Measurements from ENCODE around the gene SLC2A2. TPM values are rescaled to one million over a fixed set of nuclear protein-coding genes. Genes with fewer than 3 reads are reported as not detected.

SLC2A2 gene
- total RNA-seq, 1 experiment from 2014 or later, result 4.6 TPM

- TF ChIP-seq CTCF (IDR thresholded peaks at IDR 0.05; ENCODE audit: insufficient read depth in 1 of 2, low read depth in 1 of 2, low read length in 1 of 2, severe bottlenecking in 1 of 2, unreplicated experiment in 1 of 2), result peak; percentile 50 to 82
- H3K36me3 ChIP-seq (ENCODE audit: control insufficient read depth, insufficient read depth, low read length), result no peaks in the 10 kb centered on the region
- peaks cover 7% of the 10 kb centered on the region for H3K4me1 ChIP-seq
- POLR2A ChIA-PET, result interaction anchor here (0.7 kb wide), 1 partner anchor 226 kb away, joined by 3 read pairs; no protein-coding TSS in a partner anchor
- H3K9me3 ChIP-seq, result no peaks in the 10 kb centered on the region
- peak in 1 of 2 experiments; percentile 33 for DNase-seq
- H3K27me3 ChIP-seq (replicated peaks; ENCODE audit: control insufficient read depth, insufficient read depth, low read length), result no peaks in the 10 kb centered on the region
- H3K9me3 Mint-ChIP-seq (ENCODE audit: unreplicated experiment), result no peaks in the 10 kb centered on the region
- CTCF ChIA-PET, result interaction anchor here (0.7 to 1.8 kb wide), 13 partner anchors 49 to 872 kb away, joined by 3 to 25 read pairs (median 5); partner anchors contain the start of gene SLC2A2
- no peak overlapping the region for H3K4me3 ChIP-seq (ENCODE audit: low read depth, low read length)
- H3K4me3 Mint-ChIP-seq (ENCODE audit: unreplicated experiment), result no peak overlapping the region
- intact Hi-C loops (cut with micrococcal nuclease; ENCODE audit: unreplicated experiment), result loop anchor here (1.0 to 10.0 kb wide), 8 partner anchors 88 to 870 kb away; partner anchors contain the start of gene TNIK
- no peaks in the 10 kb centered on the region for H3K36me3 Mint-ChIP-seq (ENCODE audit: insufficient read depth, unreplicated experiment)
- no peaks in the 10 kb centered on the region for H3K27me3 Mint-ChIP-seq (ENCODE audit: insufficient read depth, unreplicated experiment)
- peaks cover 15% of the 10 kb centered on the region for H3K4me1 Mint-ChIP-seq (ENCODE audit: low read depth, unreplicated experiment)
- no TSS peak for BruUV-seq (replicated peaks)
- peak overlapping the region; percentile 40 for H3K27ac Mint-ChIP-seq (ENCODE audit: unreplicated experiment)
Measured at GRCh38 chr3:170961616-170962400, 64.7 kb downstream of the SLC2A2 start.

- intact Hi-C loops (cut with micrococcal nuclease; ENCODE audit: unreplicated experiment), result no loop called here
- no peaks in the 10 kb centered on the region for H3K27me3 Mint-ChIP-seq (ENCODE audit: insufficient read depth, unreplicated experiment)
- Histone ChIP-seq H3K36me3 (ENCODE audit: control insufficient read depth, insufficient read depth, low read length) (no peaks in the 10 kb centered on the region), H3K9me3 (no peaks in the 10 kb centered on the region), H3K27me3 (replicated peaks; ENCODE audit: control insufficient read depth, insufficient read depth, low read length) (no peaks in the 10 kb centered on the region), H3K4me3 (ENCODE audit: low read depth, low read length) (no peak overlapping the region), H3K4me1 (peaks cover 7% of the 10 kb centered on the region)
- ChIA-PET CTCF (no interaction called here), POLR2A (no interaction called here)
- H3K36me3 Mint-ChIP-seq (ENCODE audit: insufficient read depth, unreplicated experiment), result no peaks in the 10 kb centered on the region
- no peak overlapping the region for H3K27ac Mint-ChIP-seq (ENCODE audit: unreplicated experiment)
- peaks cover 15% of the 10 kb centered on the region for H3K4me1 Mint-ChIP-seq (ENCODE audit: low read depth, unreplicated experiment)
- no peaks in the 10 kb centered on the region for H3K9me3 Mint-ChIP-seq (ENCODE audit: unreplicated experiment)
- no peak for DNase-seq
- TF ChIP-seq CTCF (IDR thresholded peaks at IDR 0.05; ENCODE audit: insufficient read depth in 1 of 2, low read depth in 1 of 2, low read length in 1 of 2, severe bottlenecking in 1 of 2, unreplicated experiment in 1 of 2), result no peak
- no peak overlapping the region for H3K4me3 Mint-ChIP-seq (ENCODE audit: unreplicated experiment)
- BruUV-seq (replicated peaks), result no TSS peak
Measured at GRCh38 chr3:170959457-170959856, 67.1 kb downstream of the SLC2A2 start.

GRCh38 chr3:170956647-170957046 is 69.9 kb downstream of the SLC2A2 start:
- Histone ChIP-seq H3K27me3 (replicated peaks; ENCODE audit: control insufficient read depth, insufficient read depth, low read length) (no peaks in the 10 kb centered on the region), H3K9me3 (no peaks in the 10 kb centered on the region), H3K36me3 (ENCODE audit: control insufficient read depth, insufficient read depth, low read length) (no peaks in the 10 kb centered on the region), H3K4me3 (ENCODE audit: low read depth, low read length) (no peak overlapping the region), H3K4me1 (no peaks in the 10 kb centered on the region)
- TF ChIP-seq CTCF (IDR thresholded peaks at IDR 0.05; ENCODE audit: insufficient read depth in 1 of 2, low read depth in 1 of 2, low read length in 1 of 2, severe bottlenecking in 1 of 2, unreplicated experiment in 1 of 2), result no peak
- DNase-seq, result no peak
- BruUV-seq (replicated peaks), result no TSS peak
- Mint-ChIP-seq H3K36me3 (ENCODE audit: insufficient read depth, unreplicated experiment) (no peaks in the 10 kb centered on the region), H3K27ac (ENCODE audit: unreplicated experiment) (no peak overlapping the region), H3K4me3 (ENCODE audit: unreplicated experiment) (no peak overlapping the region), H3K4me1 (ENCODE audit: low read depth, unreplicated experiment) (peaks cover 7% of the 10 kb centered on the region), H3K9me3 (ENCODE audit: unreplicated experiment) (no peaks in the 10 kb centered on the region), H3K27me3 (ENCODE audit: insufficient read depth, unreplicated experiment) (no peaks in the 10 kb centered on the region)
- ChIA-PET CTCF (no interaction called here), POLR2A (no interaction called here)
- intact Hi-C loops (cut with micrococcal nuclease; ENCODE audit: unreplicated experiment), result no loop called here

Measured in Caco-2 (cell line).